Activated CD4-positive, alpha-beta T cell treated with anti-CD3 and anti-CD28 coated beads, Interleukin-2, amount 50 U/mL, for 16 hours (primary cell): Measurements from ENCODE around the gene DYSF.
"Not testable (repeated sequence)": the region's sequence is repeated elsewhere in the genome, so short reads cannot be mapped to it uniquely, and the experiment has no call there.

ENCODE experiments used
- DNase-seq: peaks from one replicate; pipeline ENCODE4 v3.0.0-alpha.2; 2020

The DYSF gene

GRCh38 chr2:71620851-71621251 lies 167.5 kb downstream of the DYSF start:
- no peak for DNase-seq

DNA sequence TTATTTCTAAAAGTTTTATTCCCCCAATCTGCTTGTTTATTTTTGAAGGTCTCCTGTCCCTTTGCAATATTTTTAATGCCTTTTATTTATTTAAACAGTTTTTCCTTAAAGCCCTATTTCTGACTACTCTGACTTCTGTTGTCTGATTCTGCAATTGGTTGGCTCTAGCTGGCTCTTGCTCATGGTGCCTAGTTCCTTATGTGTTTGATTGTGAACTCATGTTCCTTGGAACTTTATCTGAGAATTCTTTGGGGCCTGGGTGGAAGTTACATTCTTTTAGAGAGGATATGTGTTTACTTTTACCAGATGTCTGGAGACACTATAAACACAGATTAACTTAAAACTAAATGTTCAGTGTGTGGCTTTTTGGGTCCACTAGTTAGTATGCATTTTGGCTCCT lies 175.9 kb downstream of the DYSF start:
- no peak for DNase-seq

GRCh38 chr2:71629771-71630453 lies 176.6 kb downstream of the DYSF start:
- no peak for DNase-seq

DNA sequence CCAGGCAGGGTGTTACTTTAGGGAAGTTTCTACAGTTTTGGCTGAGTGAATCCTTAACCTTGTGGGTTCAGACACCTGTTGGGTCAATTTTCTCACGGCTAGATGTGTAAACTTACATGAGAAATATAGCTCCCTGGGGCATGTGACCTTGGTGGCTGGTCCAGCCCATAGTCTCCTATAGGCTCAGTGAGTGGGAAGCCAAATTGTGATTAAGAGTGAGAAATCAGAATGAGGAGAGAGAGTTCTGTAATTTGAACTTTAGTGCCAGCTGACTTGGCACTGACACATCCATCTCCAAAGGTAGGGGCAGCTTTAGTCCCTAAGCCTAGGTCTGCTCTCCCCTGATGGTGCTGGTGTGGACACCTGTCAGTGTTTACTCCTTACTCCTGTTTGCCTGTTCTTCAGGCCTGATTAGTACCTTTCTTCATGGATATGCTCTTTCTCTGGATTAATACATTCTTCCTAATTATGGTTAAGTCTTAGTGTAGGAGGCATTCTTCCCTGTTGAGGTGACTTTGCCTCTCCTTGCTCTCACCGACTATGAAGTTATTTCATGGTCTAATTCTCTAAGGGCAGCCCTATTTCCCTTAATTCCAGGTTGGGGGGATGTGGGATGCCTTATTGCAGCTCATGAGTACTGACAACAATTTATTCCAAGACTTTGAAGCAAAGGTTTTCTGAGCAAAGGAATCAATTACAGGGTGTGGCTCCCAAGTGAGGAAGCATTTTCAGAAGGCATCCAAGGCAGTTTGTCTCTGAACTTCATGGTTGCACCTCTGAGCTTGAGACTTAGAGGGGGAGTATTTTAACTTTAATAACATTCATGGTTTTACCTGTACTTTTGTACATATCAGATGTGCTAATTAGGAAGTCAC lies 177.3 kb downstream of the DYSF start:
- no peak for DNase-seq

DNA sequence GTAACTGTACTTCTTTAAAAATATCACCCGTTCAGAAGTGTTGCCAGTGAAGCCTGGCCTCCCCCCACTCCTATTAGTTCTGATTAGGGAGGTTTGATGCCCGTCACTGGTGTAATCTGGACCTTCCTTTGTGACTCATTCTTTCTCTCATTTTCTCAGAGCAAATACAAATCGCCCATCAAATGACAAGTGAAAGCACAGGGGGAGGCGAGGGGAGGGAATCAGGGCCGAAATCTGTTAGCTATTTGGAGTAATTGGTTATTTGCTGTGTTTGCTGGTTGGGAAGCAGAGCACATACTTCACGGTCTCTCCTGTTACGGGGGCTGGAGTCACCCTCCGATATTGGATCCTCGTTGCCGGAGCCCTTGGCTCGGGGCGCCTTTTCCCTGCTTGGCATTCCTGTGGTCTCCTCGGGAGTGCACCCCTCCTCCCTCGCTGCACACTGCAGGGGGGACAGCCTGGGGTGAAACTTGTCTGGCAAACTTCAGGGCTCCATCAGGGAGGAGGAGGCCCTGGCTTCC lies 178.1 kb downstream of the DYSF start:
- DNase-seq, result no peak

GRCh38 chr2:71633086-71633485 lies 179.7 kb downstream of the DYSF start:
- no peak for DNase-seq

DNA sequence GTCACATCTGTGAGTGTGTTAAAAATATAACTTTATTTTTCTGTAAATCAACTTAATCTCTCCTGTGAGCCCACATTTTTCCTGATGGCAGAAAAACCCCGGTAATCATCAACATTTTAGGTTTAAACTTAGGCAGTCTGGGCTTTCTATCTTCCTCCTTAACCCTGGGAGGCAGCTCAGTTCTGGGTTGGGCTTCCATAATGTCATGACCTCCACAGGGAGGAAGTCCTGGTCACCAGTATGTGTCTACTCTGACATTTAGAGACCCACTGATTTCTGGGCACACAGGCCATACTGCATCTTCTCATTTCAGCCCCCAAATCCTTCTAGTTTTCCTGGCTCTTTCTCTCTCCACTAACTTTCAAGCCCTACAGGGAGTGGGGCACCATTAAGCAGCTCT lies 181.2 kb downstream of the DYSF start:
- DNase-seq, result no peak

GRCh38 chr2:71635798-71636197 lies 182.4 kb downstream of the DYSF start:
- no peak for DNase-seq

- no peak for DNase-seq
These were observed 183.8 kb downstream of the DYSF start for GRCh38 chr2:71637168-71637567.

- DNase-seq, result no peak
These were observed 184.4 kb downstream of the DYSF start for GRCh38 chr2:71637736-71638135.

- DNase-seq, result no peak
These were observed 186.4 kb downstream of the DYSF start for GRCh38 chr2:71639735-71640134.

DNA sequence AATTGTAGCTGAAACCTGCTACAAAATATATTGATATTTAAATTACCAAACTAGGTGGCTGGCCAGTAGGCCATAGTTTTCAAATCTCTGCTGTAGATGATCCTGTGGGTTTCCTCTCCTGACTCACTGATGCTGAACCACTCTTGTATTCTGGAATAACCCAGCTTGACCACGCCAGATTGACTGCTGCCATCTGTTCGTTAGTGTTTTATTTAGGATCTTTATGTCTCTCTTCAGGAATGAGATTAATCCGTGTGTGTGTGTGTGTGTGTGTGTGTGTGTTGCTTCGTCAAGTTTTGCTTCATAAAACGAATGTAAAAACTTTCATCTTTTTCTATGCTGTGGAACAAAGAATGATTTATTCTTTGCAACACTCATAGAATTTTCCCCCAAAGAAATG lies 187.1 kb downstream of the DYSF start:
- DNase-seq, result no peak

- no peak for DNase-seq
These were observed 190.5 kb downstream of the DYSF start for GRCh38 chr2:71643674-71644357.

- DNase-seq, result no peak
These were observed 192.7 kb downstream of the DYSF start for GRCh38 chr2:71646028-71646427.

DNA sequence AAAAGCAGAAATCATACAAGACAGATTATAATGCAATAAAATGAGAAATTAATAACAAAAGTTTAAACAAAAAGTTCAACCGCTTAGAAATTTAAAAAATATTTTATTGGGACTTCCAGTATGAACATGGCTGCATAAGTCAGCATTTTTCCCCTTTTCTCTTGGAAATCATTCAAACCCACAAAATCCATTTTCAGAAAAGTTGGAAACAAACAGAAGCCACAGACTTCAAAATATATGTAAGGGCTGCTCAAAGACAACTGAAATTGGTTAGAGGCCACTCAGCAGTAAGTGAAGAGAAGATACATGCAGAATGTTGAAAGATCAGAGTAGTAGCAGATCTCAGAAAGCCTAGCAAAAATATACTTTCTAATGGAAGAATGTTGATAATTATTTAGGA lies 194.0 kb downstream of the DYSF start:
- no peak for DNase-seq

DNA sequence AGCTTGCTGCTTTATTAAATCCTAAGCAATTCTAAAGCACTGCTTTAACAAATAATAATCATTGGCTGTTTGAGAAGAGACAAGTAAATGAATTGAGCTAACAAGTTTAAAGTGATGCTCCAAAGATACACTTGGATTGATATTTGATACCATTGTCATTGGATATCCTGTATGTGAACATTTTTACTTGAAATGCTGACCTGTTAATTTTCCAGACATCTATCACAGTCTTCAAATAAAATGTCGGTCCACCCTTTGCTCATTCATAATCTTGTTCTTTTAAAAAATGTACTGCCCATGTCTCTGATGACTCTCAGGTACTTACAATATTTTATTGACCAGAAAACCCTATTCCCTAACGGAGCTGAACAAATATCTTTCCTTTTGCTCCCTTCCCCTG lies 202.1 kb downstream of the DYSF start:
- no peak for DNase-seq

DNA sequence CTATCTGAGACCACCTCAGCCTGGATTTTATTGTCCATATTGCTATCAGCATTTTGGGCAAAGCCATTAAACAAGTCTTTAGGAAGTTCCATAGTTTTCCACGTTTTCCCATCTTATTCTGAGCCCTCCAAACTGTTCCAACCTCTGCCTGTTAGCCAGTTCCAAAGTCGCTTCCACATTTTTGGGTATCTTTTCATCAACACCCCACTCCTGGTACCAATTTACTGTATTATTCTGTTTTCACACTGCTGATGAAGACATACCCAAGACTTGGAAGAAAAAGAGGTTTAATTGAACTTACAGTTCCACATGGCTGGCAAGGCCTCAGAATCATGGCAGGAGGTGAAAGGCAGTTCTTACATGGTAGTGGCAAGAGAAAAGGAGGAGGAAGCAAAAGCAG lies 204.9 kb downstream of the DYSF start:
- not testable (repeated sequence) for DNase-seq

DNA sequence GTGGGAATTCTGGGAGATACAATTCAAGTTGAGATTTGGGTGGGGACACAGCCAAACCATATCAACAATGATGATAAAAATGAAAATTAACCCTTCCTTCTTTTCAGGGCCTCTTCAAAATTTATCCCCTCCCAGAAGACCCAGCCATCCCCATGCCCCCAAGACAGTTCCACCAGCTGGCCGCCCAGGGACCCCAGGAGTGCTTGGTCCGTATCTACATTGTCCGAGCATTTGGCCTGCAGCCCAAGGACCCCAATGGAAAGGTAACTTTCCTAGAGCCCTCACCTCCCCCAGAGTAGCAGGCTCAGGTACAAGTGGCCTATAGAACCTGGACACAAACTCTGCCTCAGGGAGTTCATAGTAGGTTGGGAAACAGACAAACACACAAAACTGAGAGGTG lies 205.4 kb downstream of the DYSF start:
- DNase-seq, result no peak

GRCh38 chr2:71659868-71660518 lies 206.6 kb downstream of the DYSF start:
- DNase-seq, result no peak

GRCh38 chr2:71661782-71662181 lies 208.4 kb downstream of the DYSF start:
- no peak for DNase-seq

DNA sequence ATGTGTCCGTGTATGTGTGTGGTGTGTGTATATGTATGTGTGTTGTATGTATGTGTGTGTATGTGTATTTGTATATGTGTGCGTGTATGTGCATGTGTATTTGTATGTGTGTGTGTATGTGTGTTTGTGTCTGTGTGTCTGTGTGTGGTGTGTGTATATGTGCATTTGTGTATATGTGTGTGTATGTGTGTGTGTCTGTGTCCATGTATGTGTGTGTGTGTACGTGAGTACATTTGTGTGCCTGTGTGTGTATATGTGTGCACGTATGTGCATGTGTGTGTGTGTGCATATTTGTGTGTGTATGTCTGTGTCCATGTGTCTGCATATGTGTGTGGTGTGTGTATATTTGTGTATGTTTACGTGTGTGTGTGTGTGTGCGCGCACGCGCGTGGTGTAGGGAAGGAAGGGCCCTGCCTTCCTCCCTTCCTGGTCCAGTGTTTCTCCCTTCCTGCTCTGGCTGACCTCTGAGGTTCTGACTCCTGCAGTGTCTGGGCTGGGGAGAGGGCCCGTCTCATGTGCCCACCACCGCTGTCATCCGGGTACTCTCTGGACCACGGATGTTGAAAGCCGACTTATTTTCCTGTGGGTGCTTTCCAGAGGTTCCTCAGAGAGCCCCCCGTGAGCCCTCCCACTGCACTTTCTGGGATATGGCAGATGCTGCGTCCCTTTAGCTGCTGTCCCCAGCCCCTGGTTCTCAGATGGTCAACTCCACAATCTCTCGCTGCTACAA lies 209.5 kb downstream of the DYSF start:
- DNase-seq, result no peak

DNA sequence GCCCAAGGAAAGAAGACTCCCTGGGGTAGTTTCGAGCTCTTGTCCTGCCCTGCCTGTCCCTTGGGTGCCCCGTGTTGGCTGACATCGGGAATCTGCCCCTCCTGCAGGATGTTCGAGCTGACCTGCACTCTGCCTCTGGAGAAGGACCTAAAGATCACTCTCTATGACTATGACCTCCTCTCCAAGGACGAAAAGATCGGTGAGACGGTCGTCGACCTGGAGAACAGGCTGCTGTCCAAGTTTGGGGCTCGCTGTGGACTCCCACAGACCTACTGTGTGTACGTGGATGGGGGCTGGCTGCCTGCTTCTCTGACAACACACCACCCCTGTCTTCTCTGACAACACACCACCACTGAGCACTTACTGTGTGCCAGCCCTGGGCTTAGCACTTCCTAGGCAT lies 210.8 kb downstream of the DYSF start:
- DNase-seq, result no peak
